H1 (cell line): ENCODE data around the gene CUBN.

ENCODE experiments used
- EZH2 ChIP-seq: fragments of 200-600 bp; sonication (generic); IDR thresholded peaks from 2 replicates; pipeline ENCODE4 v1.7.1; 2012; ENCODE audit warnings: low read depth, mild to moderate bottlenecking, moderate library complexity, low read length, inconsistent platforms; ENCODE audit not compliant: severe bottlenecking
- RAD21 ChIP-seq, 2 experiments: IDR thresholded peaks in 1 of 2; conservative IDR thresholded peaks in 1 of 2; 2 replicates each; pipeline ENCODE4 v1.6.1; 2011; ENCODE audit warnings: low read depth in 2 of 2, low read length in 2 of 2, improper control_type of control experiment in 1 of 2, inconsistent platforms in 1 of 2, mild to moderate bottlenecking in 1 of 2, moderate library complexity in 1 of 2

- TF ChIP-seq RAD21 (IDR thresholded peaks at IDR 0.05 in 1 of 2, conservative IDR thresholded peaks at IDR 0.05 in 1 of 2; ENCODE audit: low read depth in 2 of 2, low read length in 2 of 2) (no peak), EZH2 (no peak)
Observed at GRCh38 chr10:16965740-16966447, 163.7 kb downstream of the CUBN start.
